ENCODE results near the gene RIT2.

Gene RIT2

GRCh38 chr18:42706618-42707017 lies 408.9 kb downstream of the RIT2 start:
- DNase-seq (ENCODE audit: extremely low read depth in 1 of 2, low read depth in 1 of 2) = no peak

- DNase-seq (ENCODE audit: extremely low read depth in 1 of 2, low read depth in 1 of 2) = no peak
These were observed 409.4 kb downstream of the RIT2 start for GRCh38 chr18:42706029-42706608.

All from stimulated activated CD8-positive, alpha-beta memory T cell treated with anti-CD3 and anti-CD28 coated beads, Interleukin-7, amount 100 ng/mL, for 48 hours (primary cell).